ENCODE measurements around the gene FYTTD1.

GRCh38 chr3:197749315-197749600 lies 425 bp upstream of the FYTTD1 start:
- TF ChIP-seq CTCF (IDR thresholded peaks at IDR 0.05; ENCODE audit: insufficient read depth, low read length) (no peak), REST (IDR thresholded peaks at IDR 0.05; ENCODE audit: insufficient replicate concordance, low read depth) (no peak)
